H1 (cell line): ENCODE measurements around the gene PRDX5. TPM values are rescaled to one million over a fixed set of nuclear protein-coding genes. Genes with fewer than 3 reads are reported as not detected.

Experiments used
- CTCF ChIA-PET: fragments of 300-600 bp; sonication (Branson Sonifier 250); formaldehyde crosslinking; loops from one replicate; lab custom pipeline; 2021; ENCODE audit not compliant: partially characterized antibody; lab: Charles Lee
- POLR2A ChIA-PET: fragments of 300-600 bp; sonication (Branson Sonifier 250); formaldehyde crosslinking; loops from one replicate; lab custom pipeline; 2021; ENCODE audit warnings: inconsistent platforms; ENCODE audit not compliant: partially characterized antibody; lab: Charles Lee
- DNase-seq, 2 experiments: peaks; one replicate each; pipeline versions ENCODE4 v3.0.0 to v3.0.0-alpha.2; 2010 to 2022; ENCODE audit warnings: low spot score in 2 of 2, low read depth in 1 of 2, mixed read lengths in 1 of 2
- FAIRE-seq: peaks from 2 replicates; lab custom pipeline; 2011; peaks lifted over from hg19 to GRCh38; lab: Jason Lieb, UNC
- H2AFZ ChIP-seq: 2 replicates; pipeline ENCODE4 v1.8.1; 2012; ENCODE audit warnings: low read length, inconsistent platforms
- H2AK5ac ChIP-seq: 2 replicates; pipeline ENCODE4 v1.6.1; 2013; ENCODE audit warnings: low read depth, low read length
- H2BK120ac ChIP-seq: replicated peaks from 2 replicates; pipeline ENCODE3; 2013; ENCODE audit warnings: low read depth, low read length, inconsistent platforms
- H2BK12ac ChIP-seq: 2 replicates; pipeline ENCODE4 v1.6.1; 2013; ENCODE audit warnings: low read depth, low read length
- H2BK15ac ChIP-seq: 2 replicates; pipeline ENCODE4 v1.6.1; 2013; ENCODE audit warnings: low read length
- H2BK20ac ChIP-seq: 2 replicates; pipeline ENCODE4 v1.6.1; 2013; ENCODE audit warnings: low read length
- H2BK5ac ChIP-seq: 2 replicates; pipeline ENCODE4 v1.6.1; 2013; ENCODE audit warnings: low read depth, low read length
- H3K14ac ChIP-seq: 2 replicates; pipeline ENCODE4 v1.6.1; 2013; ENCODE audit warnings: inconsistent platforms; ENCODE audit not compliant: insufficient read length
- H3K18ac ChIP-seq: 2 replicates; pipeline ENCODE4 v1.6.1; 2013; ENCODE audit warnings: low read length; ENCODE audit errors: extremely low read depth
- H3K23ac ChIP-seq: 2 replicates; pipeline ENCODE4 v1.6.1; 2013; ENCODE audit warnings: inconsistent platforms; ENCODE audit not compliant: insufficient read length
- H3K23me2 ChIP-seq: 2 replicates; pipeline ENCODE4 v1.6.1; 2013; ENCODE audit warnings: low read depth, low read length
- H3K27ac ChIP-seq: 2 replicates; pipeline ENCODE4 v1.6.1; 2011; ENCODE audit warnings: low read depth, low read length, inconsistent platforms
- H3K27me3 ChIP-seq, 4 experiments: replicated peaks in 1 of 4; 1 replicate in 1 of 4; 2 replicates in 3 of 4; pipeline versions ENCODE4 v1.6.1 to v1.8.1; 2011 to 2013; ENCODE audit warnings: low read length in 3 of 4, mild to moderate bottlenecking in 3 of 4, inconsistent platforms in 2 of 4, mixed read lengths in 2 of 4, moderate library complexity in 1 of 4; ENCODE audit not compliant: control insufficient read depth in 3 of 4, insufficient read depth in 3 of 4; ENCODE audit errors: extremely low read depth in 1 of 4
- H3K36me3 ChIP-seq, 4 experiments: 2 replicates each; pipeline versions ENCODE4 v1.6.1 to v1.8.1; 2011 to 2013; ENCODE audit warnings: mild to moderate bottlenecking in 4 of 4, low read length in 3 of 4, moderate library complexity in 2 of 4, control low read depth in 1 of 4, inconsistent platforms in 1 of 4; ENCODE audit not compliant: insufficient read depth in 4 of 4, control insufficient read depth in 2 of 4
- H3K4ac ChIP-seq: replicated peaks from 2 replicates; pipeline ENCODE3; 2013; ENCODE audit warnings: low read length, low read depth, mixed read lengths, inconsistent platforms; ENCODE audit not compliant: insufficient read length
- H3K4me1 ChIP-seq, 4 experiments: replicated peaks in 1 of 4; 1 replicate in 1 of 4; 2 replicates in 3 of 4; pipeline versions ENCODE4 v1.6.1 to v1.8.1; 2011 to 2013; ENCODE audit warnings: low read length in 3 of 4, inconsistent platforms in 2 of 4, mixed read lengths in 1 of 4; ENCODE audit not compliant: insufficient read depth in 4 of 4, control insufficient read depth in 3 of 4
- H3K4me2 ChIP-seq, 2 experiments: 2 replicates each; pipeline versions ENCODE4 v1.6.1 to v1.8.1; 2011 to 2013; ENCODE audit warnings: low read depth in 2 of 2, low read length in 2 of 2, control low read depth in 1 of 2, inconsistent platforms in 1 of 2, mild to moderate bottlenecking in 1 of 2; ENCODE audit not compliant: insufficient read depth in 1 of 2
- H3K4me3 ChIP-seq, 4 experiments: fragments of 200-600, 300-600 bp in 1 of 4; sonication (generic), shearing (Covaris generic), sonication (Bioruptor Twin) in 1 of 4; 2 replicates each; pipeline versions ENCODE4 v1.5.1 to v1.8.1; 2011 to 2016; ENCODE audit warnings: low read length in 4 of 4, low read depth in 3 of 4, control low read depth in 2 of 4, inconsistent platforms in 2 of 4, mild to moderate bottlenecking in 2 of 4, mixed read lengths in 1 of 4, moderate library complexity in 1 of 4; ENCODE audit not compliant: insufficient read depth in 2 of 4; ENCODE audit errors: extremely low read depth in 1 of 4
- H3K56ac ChIP-seq: replicated peaks from 2 replicates; pipeline ENCODE3; 2013; ENCODE audit warnings: low read depth, mild to moderate bottlenecking, mixed read lengths, low read length, inconsistent platforms; ENCODE audit not compliant: insufficient read length
- H3K79me1 ChIP-seq: 2 replicates; pipeline ENCODE4 v1.6.1; 2013; ENCODE audit warnings: low read depth, low read length, control low read depth
- H3K79me2 ChIP-seq, 2 experiments: 2 replicates each; pipeline versions ENCODE4 v1.6.1 to v1.8.1; 2012 to 2013; ENCODE audit warnings: low read length in 2 of 2, mild to moderate bottlenecking in 2 of 2, inconsistent platforms in 1 of 2; ENCODE audit not compliant: insufficient read depth in 2 of 2, control insufficient read depth in 1 of 2
- H3K9ac ChIP-seq, 4 experiments: replicated peaks in 1 of 4; 1 replicate in 1 of 4; 2 replicates in 3 of 4; pipeline versions ENCODE4 v1.6.1 to v1.8.1; 2011 to 2013; ENCODE audit warnings: low read depth in 3 of 4, low read length in 3 of 4, control low read depth in 2 of 4, mild to moderate bottlenecking in 2 of 4, moderate library complexity in 2 of 4, inconsistent platforms in 1 of 4; ENCODE audit errors: extremely low read depth in 1 of 4
- H3K9me3 ChIP-seq, 2 experiments: 2 replicates each; pipeline versions ENCODE4 v1.6.1 to v1.8.1; 2012 to 2013; ENCODE audit warnings: mild to moderate bottlenecking in 2 of 2, moderate library complexity in 2 of 2, control low read depth in 1 of 2, inconsistent platforms in 1 of 2, low read depth in 1 of 2, low read length in 1 of 2, mixed read lengths in 1 of 2; ENCODE audit not compliant: insufficient read depth in 2 of 2
- H4K20me1 ChIP-seq, 2 experiments: replicated peaks in 1 of 2; 2 replicates each; pipeline versions ENCODE3 to v1.8.1; 2011 to 2013; ENCODE audit warnings: inconsistent platforms in 2 of 2, low read length in 2 of 2, mild to moderate bottlenecking in 1 of 2; ENCODE audit not compliant: insufficient read depth in 2 of 2, control insufficient read depth in 1 of 2
- H4K5ac ChIP-seq: 2 replicates; pipeline ENCODE4 v1.6.1; 2013; ENCODE audit warnings: low read length, low read depth, mixed read lengths, inconsistent platforms; ENCODE audit not compliant: insufficient read length
- H4K8ac ChIP-seq: 2 replicates; pipeline ENCODE4 v1.8.0; 2013; ENCODE audit warnings: mild to moderate bottlenecking, moderate library complexity, low read length, inconsistent platforms; ENCODE audit not compliant: insufficient read depth; ENCODE audit errors: extremely low read depth
- H4K91ac ChIP-seq: replicated peaks from 2 replicates; pipeline ENCODE3; 2013; ENCODE audit warnings: low read length, mixed read lengths, inconsistent platforms; ENCODE audit not compliant: insufficient read length
- CEBPB ChIP-seq: IDR thresholded peaks from 2 replicates; pipeline ENCODE4 v1.6.1; 2012; ENCODE audit warnings: low read depth, low read length
- FOSL1 ChIP-seq: IDR thresholded peaks from 2 replicates; pipeline ENCODE4 v1.6.1; 2011; ENCODE audit warnings: mild to moderate bottlenecking, low read depth, low read length, moderate library complexity; ENCODE audit not compliant: insufficient read depth
- KDM1A ChIP-seq: fragments of 200-600, 300-600 bp; sonication (generic); IDR thresholded peaks from 2 replicates; pipeline ENCODE4 v1.7.1; 2016; ENCODE audit warnings: mild to moderate bottlenecking, low read length, borderline replicate concordance
- SIN3A ChIP-seq, 2 experiments: IDR thresholded peaks in 1 of 2; conservative IDR thresholded peaks in 1 of 2; 2 replicates each; pipeline ENCODE4 v1.6.1; 2011 to 2012; ENCODE audit warnings: low read length in 2 of 2, improper control_type of control experiment in 1 of 2, low read depth in 1 of 2, mild to moderate bottlenecking in 1 of 2
- WGBS, 2 experiments: shearing (Covaris generic) in 1 of 2; methylation state at CpG; one replicate each; pipeline versions ENCODE4 v1.1.6 to v1.1.7; 2013 to 2015; ENCODE audit warnings: low lambda C conversion rate in 2 of 2, mixed read lengths in 2 of 2, inconsistent platforms in 1 of 2, low coverage in 1 of 2, missing lambda C conversion rate in 1 of 2; ENCODE audit not compliant: insufficient replicate concordance in 2 of 2, insufficient coverage in 1 of 2, insufficient read length in 1 of 2; ENCODE audit errors: extremely low coverage in 1 of 2, missing lambda C conversion rate in 1 of 2; 5-methylcytosine and 5-hydroxymethylcytosine counted together
- polyA plus RNA-seq, 7 experiments: library from polyadenylated mRNA; depleted of rRNA in 3 of 7; stranded (reverse) in 5 of 7; unstranded in 2 of 7; fragments of >200 nt in 5 of 7; fragments of 200-250 nt in 2 of 7; gene quantifications; 1 replicate in 5 of 7; 2 replicates in 1 of 7; 4 replicates in 1 of 7; pipeline versions ENCODE4 v1.2.1 to v1.2.3, GENCODE V29; 2011 to 2013; ENCODE audit warnings: missing spikeins in 2 of 7, mixed read lengths in 2 of 7
- total RNA-seq: library from RNA; stranded (reverse); fragmentation: NEBNext Ultra II Directional; extraction: Animal tissue kit (Norgen Biotek cat#: 25700); gene quantifications from 2 replicates; pipeline ENCODE4 v1.2.1, GENCODE V29; 2021

Gene PRDX5
- total and polyA plus RNA-seq, 2 of the 8 experiments (the other 6 are each of a cell fraction or from before 2014, with no cell fraction given), result 201 to 582 TPM

DNA sequence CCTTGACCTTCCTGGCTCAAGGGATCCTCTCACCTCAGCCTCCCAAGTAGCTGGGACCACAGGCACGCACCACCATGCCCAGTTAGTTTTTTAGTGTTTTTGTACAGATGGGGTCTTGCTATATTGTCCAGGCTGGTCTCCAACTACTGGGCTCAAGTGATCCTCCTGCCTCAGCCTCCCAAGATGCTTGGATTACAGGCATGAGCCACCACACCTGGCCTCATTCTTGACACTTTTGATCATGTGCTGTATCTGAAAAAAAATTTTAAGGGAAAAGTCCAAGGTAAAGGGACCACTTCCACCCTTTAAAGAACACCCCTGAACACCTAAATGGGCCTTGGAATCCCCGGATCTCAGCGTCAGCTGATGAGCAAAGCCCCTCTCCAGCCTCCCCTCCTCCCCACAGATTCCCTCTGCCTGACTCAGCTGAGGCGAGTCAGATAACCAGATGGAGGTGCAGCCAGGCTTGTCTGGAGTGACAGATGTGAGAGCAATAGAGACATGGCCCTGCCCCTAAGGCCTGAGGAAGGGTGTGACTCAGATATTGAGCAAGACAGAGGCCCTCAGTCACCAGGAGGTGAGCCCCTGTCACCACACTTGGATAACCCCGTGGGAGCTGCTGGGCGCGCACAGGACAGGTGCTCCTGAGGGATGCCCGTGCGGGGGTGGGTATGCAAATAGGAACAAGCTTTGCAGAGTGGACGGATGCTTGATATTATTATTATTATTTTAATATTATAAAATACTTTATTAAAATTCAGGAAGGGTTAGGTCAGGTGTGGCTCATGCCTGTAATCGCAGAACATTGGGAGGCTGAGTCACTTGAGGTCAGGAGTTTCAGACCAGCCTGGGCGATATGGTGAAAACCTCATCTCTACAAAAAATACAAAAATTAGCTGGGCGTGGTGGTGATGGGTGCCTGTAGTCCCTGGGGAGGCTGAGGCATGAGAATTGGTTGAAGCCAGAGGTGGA lies 17.1 kb downstream of the PRDX5 start:
- Histone ChIP-seq H2BK12ac (no peak overlapping the region), H4K91ac (no peak overlapping the region), H3K79me2 (no peaks in the 10 kb centered on the region), H3K4ac (no peak overlapping the region), H3K36me3 (no peaks in the 10 kb centered on the region), H3K4me3 (no peak overlapping the region), H3K23ac (no peak overlapping the region), H4K8ac (no peak overlapping the region), H2AFZ (no peak overlapping the region), H2BK5ac (no peak overlapping the region), H3K18ac (no peak overlapping the region), H3K4me1 (peaks cover 0 to 9% (median 6%) of the 10 kb centered on the region in 4 experiments; a peak in 6 of 7 replicates), H3K27me3 (no peaks in the 10 kb centered on the region), H3K56ac (no peak overlapping the region), H3K9me3 (no peaks in the 10 kb centered on the region), H2BK120ac (no peak overlapping the region), H3K79me1 (no peaks in the 10 kb centered on the region), H3K9ac (peak overlapping the region in 1 of 4 experiments; percentile 16; a peak in 1 of 7 replicates), H3K27ac (no peak overlapping the region), H3K14ac (no peak overlapping the region), H2BK15ac (no peak overlapping the region), H4K20me1 (peaks cover 0 to 2% of the 10 kb centered on the region in 2 experiments), H2BK20ac (no peak overlapping the region), H2AK5ac (no peak overlapping the region), H3K23me2 (peaks cover 2% of the 10 kb centered on the region; the same call in 1 of the 2 replicates), H3K4me2 (no peak overlapping the region), H4K5ac (no peak overlapping the region)
- DNase-seq (no peak), FAIRE-seq (no peak)
- POLR2A ChIA-PET, result interaction anchor here (1.4 to 7.3 kb wide), 2 partner anchors 11 to 18 kb away, joined by 4 to 61 read pairs; partner anchors contain the start of genes PRDX5 and TRMT112
- CTCF ChIA-PET, result interaction anchor here (0.7 to 37.6 kb wide), 4 partner anchors 10 to 63 kb away, joined by 3 to 614 read pairs (median 207); partner anchors contain the start of genes CATSPERZ, CCDC88B, ESRRA and PRDX5
- no peak for TF ChIP-seq SIN3A (conservative IDR thresholded peaks at IDR 0.05 in 1 of 2, IDR thresholded peaks at IDR 0.05 in 1 of 2; ENCODE audit: low read depth in 1 of 2, low read length in 2 of 2)
- TF ChIP-seq CEBPB, result peak; percentile 39; the same call in 1 of the 2 replicates
- peak; percentile 68; the same call in 1 of the 2 replicates for TF ChIP-seq KDM1A
- TF ChIP-seq FOSL1, result no peak
- WGBS, 2 experiments, result 77% methylated on average over 13 of the region's 13 CpGs; no CpG with 5 or more reads in 1 of the 2 experiments
